HEK293T (cell line): Measurements from ENCODE around the gene NXPH2.

Experiments used
- ELF4 ChIP-seq: fragments of 450-650 bp; IDR thresholded peaks from 2 replicates; pipeline ENCODE4 v1.6.1; 2017; ENCODE audit warnings: antibody characterized with exemption
- SP1 ChIP-seq: fragments of 450-650 bp; IDR thresholded peaks from 2 replicates; pipeline ENCODE4 v1.6.1; 2017
- SUZ12 ChIP-seq: fragments of 450-650 bp; IDR thresholded peaks from 2 replicates; pipeline ENCODE4 v1.6.1; 2016; ENCODE audit warnings: mild to moderate bottlenecking

- no peak for TF ChIP-seq SUZ12
- no peak for TF ChIP-seq ELF4
- TF ChIP-seq SP1: no peak
Measured at GRCh38 chr2:138691667-138692066, 88.5 kb downstream of the NXPH2 start.
